Thyroid gland (tissue), 4 donors: ENCODE measurements around the gene WDR27.

Source experiments
- POLR2A ChIP-seq, 2 donors: fragments of 450-650 bp; IDR thresholded peaks; one replicate each; pipeline ENCODE4 v1.6.1; 2017; ENCODE audit warnings: antibody characterized with exemption in 2 of 2, mild to moderate bottlenecking in 2 of 2, moderate library complexity in 1 of 2
- TF ChIP-seq, protein P1 (sequence below), 6 experiments: fragments of 200-600 bp in 3 of 6; fragments of 450-650 bp in 3 of 6; sonication (generic) in 3 of 6; IDR thresholded peaks; one replicate each; pipeline ENCODE4 v1.5.1; 2016 to 2019; ENCODE audit warnings: antibody characterized with exemption in 6 of 6, mild to moderate bottlenecking in 2 of 6, inconsistent platforms in 1 of 6, moderate library complexity in 1 of 6

DNA sequence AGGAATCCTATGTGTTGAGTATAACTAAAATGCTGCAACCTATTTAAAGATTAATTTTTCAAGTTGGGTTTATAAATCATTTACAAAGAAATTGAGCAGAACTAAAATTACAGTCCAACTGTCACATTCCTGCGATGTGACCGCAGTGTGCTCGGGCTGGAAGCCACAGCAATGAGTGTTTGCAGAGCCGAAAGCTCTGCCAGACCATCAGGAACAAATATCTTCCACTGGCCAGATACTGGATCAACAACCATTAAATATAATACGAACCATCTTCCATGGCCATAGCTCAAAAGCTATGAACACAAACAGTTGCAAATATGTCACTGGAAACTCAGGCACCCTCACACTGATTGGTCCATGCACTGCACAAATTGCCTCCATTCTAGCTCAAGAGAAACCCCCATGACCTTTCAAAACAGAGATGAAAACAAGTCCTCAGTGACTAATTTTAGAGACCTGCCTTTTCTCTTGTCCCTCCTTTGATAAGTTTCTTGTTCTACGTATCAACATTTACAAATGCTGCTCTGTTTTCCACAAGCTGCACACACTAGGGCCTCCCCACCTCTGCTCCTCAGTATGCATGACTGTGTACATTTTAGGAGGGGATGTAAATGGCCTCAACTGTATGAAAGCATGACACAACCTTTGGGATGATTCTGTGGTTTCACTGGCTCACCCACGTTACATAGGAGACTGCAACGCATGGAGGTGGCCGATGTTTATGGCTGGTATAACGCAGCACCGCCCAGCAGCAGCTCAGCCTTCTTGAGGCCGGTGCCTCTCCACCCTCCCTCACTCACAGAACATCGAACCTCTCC lies 171.7 kb downstream of the WDR27 start:
- TF ChIP-seq, protein P1, sequence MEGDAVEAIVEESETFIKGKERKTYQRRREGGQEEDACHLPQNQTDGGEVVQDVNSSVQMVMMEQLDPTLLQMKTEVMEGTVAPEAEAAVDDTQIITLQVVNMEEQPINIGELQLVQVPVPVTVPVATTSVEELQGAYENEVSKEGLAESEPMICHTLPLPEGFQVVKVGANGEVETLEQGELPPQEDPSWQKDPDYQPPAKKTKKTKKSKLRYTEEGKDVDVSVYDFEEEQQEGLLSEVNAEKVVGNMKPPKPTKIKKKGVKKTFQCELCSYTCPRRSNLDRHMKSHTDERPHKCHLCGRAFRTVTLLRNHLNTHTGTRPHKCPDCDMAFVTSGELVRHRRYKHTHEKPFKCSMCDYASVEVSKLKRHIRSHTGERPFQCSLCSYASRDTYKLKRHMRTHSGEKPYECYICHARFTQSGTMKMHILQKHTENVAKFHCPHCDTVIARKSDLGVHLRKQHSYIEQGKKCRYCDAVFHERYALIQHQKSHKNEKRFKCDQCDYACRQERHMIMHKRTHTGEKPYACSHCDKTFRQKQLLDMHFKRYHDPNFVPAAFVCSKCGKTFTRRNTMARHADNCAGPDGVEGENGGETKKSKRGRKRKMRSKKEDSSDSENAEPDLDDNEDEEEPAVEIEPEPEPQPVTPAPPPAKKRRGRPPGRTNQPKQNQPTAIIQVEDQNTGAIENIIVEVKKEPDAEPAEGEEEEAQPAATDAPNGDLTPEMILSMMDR (IDR thresholded peaks at IDR 0.05) = no peak
- no peak for TF ChIP-seq POLR2A (IDR thresholded peaks at IDR 0.05)
